Vagina (tissue), 2 donors: Measurements from ENCODE around the gene ARID5A.

Experiments
- POLR2A ChIP-seq, 2 donors: fragments of 450-650 bp; IDR thresholded peaks; one replicate each; pipeline ENCODE4 v1.6.1; 2017; ENCODE audit warnings: antibody characterized with exemption in 2 of 2, mild to moderate bottlenecking in 2 of 2, moderate library complexity in 2 of 2
- POLR2AphosphoS5 ChIP-seq, 2 donors: sonication (generic); formaldehyde crosslinking; IDR thresholded peaks; one replicate each; pipeline ENCODE4 v1.9.0; 2017; ENCODE audit warnings: antibody characterized with exemption in 2 of 2, mild to moderate bottlenecking in 2 of 2, low read depth in 1 of 2; ENCODE audit not compliant: insufficient read depth in 1 of 2
- TF ChIP-seq, protein P1 (sequence below), 3 experiments: fragments of 450-650 bp in 2 of 3; fragments of 200-600 bp in 1 of 3; sonication (generic) in 1 of 3; IDR thresholded peaks; one replicate each; pipeline ENCODE4 v1.5.1; 2017 to 2019; ENCODE audit warnings: antibody characterized with exemption in 3 of 3, mild to moderate bottlenecking in 2 of 3, moderate library complexity in 2 of 3

GRCh38 chr2:96502891-96503636 lies 33.5 kb upstream of the ARID5A start:
- TF ChIP-seq, protein P1, sequence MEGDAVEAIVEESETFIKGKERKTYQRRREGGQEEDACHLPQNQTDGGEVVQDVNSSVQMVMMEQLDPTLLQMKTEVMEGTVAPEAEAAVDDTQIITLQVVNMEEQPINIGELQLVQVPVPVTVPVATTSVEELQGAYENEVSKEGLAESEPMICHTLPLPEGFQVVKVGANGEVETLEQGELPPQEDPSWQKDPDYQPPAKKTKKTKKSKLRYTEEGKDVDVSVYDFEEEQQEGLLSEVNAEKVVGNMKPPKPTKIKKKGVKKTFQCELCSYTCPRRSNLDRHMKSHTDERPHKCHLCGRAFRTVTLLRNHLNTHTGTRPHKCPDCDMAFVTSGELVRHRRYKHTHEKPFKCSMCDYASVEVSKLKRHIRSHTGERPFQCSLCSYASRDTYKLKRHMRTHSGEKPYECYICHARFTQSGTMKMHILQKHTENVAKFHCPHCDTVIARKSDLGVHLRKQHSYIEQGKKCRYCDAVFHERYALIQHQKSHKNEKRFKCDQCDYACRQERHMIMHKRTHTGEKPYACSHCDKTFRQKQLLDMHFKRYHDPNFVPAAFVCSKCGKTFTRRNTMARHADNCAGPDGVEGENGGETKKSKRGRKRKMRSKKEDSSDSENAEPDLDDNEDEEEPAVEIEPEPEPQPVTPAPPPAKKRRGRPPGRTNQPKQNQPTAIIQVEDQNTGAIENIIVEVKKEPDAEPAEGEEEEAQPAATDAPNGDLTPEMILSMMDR (IDR thresholded peaks at IDR 0.05): no peak
- no peak for TF ChIP-seq POLR2A (IDR thresholded peaks at IDR 0.05)
- no peak for TF ChIP-seq POLR2AphosphoS5 (IDR thresholded peaks at IDR 0.05; ENCODE audit: insufficient read depth in 1 of 2, low read depth in 1 of 2)
